Dendritic cell treated with granulocyte-macrophage colony-stimulating factor and Interleukin-4, amounts not matched to agents 40 ng/mL and 50 ng/mL, for 4 days (primary cell): ENCODE measurements around the gene MAST4.
"Not testable (repeated sequence)": the region's sequence is repeated elsewhere in the genome, so short reads cannot be mapped to it uniquely, and the experiment has no call there.

Source experiments
- H3K27ac Mint-ChIP-seq: one replicate; pipeline ENCODE4 v1.8.0; 2022; ENCODE audit warnings: mild to moderate bottlenecking, mixed read lengths
- H3K27me3 Mint-ChIP-seq: one replicate; pipeline ENCODE4 v1.8.0; 2022; ENCODE audit warnings: mild to moderate bottlenecking, mixed read lengths
- H3K36me3 Mint-ChIP-seq: one replicate; pipeline ENCODE4 v1.8.0; 2022; ENCODE audit warnings: low read depth, mixed read lengths
- H3K4me1 Mint-ChIP-seq: one replicate; pipeline ENCODE4 v1.8.0; 2022; ENCODE audit warnings: low read depth, mixed read lengths
- H3K4me3 Mint-ChIP-seq: one replicate; pipeline ENCODE4 v1.8.0; 2022; ENCODE audit warnings: mild to moderate bottlenecking, moderate library complexity, mixed read lengths
- H3K9me3 Mint-ChIP-seq: one replicate; pipeline ENCODE4 v1.8.0; 2022; ENCODE audit warnings: mixed read lengths
- intact Hi-C: fragments of 100-400 bp; cut with micrococcal nuclease; formaldehyde crosslinking; loops from one replicate; pipeline ENCODE4 v1.15.0; 2022

MAST4 gene

GRCh38 chr5:67173351-67173750 is 577.2 kb downstream of the MAST4 start:
- peaks cover 25% of the 10 kb centered on the region for H3K4me1 Mint-ChIP-seq
- H3K36me3 Mint-ChIP-seq = peaks cover 31% of the 10 kb centered on the region
- peaks cover 21% of the 10 kb centered on the region for H3K9me3 Mint-ChIP-seq
- H3K27me3 Mint-ChIP-seq, H3K4me3 Mint-ChIP-seq, H3K27ac Mint-ChIP-seq, intact Hi-C loops: not testable (repeated sequence)

GRCh38 chr5:67173959-67174358 is 577.8 kb downstream of the MAST4 start:
- H3K27ac Mint-ChIP-seq = no peak overlapping the region
- H3K4me3 Mint-ChIP-seq = no peak overlapping the region
- H3K4me1 Mint-ChIP-seq = peaks cover 30% of the 10 kb centered on the region
- H3K9me3 Mint-ChIP-seq = peaks cover 27% of the 10 kb centered on the region
- intact Hi-C loops = no loop called here
- no peaks in the 10 kb centered on the region for H3K27me3 Mint-ChIP-seq
- H3K36me3 Mint-ChIP-seq = peaks cover 37% of the 10 kb centered on the region

DNA sequence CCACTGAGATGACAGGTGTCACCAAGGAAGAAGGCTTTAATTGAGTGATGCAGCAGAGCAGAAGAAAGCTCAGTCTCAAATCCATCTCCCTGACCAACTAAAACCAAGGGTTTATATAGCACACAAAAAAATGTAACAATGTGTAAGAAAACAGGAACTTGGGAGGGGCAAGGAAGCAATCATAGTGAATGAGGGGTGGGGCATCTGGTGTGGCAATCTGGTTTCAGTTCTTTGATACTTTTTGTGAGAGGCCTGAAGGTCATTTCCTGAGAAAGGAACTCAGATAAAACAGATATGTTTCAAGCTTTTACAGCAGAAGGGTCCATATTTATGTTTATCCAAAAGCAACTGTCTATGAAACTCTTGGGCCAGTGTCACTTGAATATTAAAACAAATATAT is 580.7 kb downstream of the MAST4 start:
- H3K4me3 Mint-ChIP-seq = no peak overlapping the region
- H3K4me1 Mint-ChIP-seq = peaks cover 57% of the 10 kb centered on the region
- no peaks in the 10 kb centered on the region for H3K27me3 Mint-ChIP-seq
- intact Hi-C loops = no loop called here
- H3K9me3 Mint-ChIP-seq = peaks cover 28% of the 10 kb centered on the region
- peak overlapping the region; percentile 65 for H3K27ac Mint-ChIP-seq
- H3K36me3 Mint-ChIP-seq = peaks cover 66% of the 10 kb centered on the region

DNA sequence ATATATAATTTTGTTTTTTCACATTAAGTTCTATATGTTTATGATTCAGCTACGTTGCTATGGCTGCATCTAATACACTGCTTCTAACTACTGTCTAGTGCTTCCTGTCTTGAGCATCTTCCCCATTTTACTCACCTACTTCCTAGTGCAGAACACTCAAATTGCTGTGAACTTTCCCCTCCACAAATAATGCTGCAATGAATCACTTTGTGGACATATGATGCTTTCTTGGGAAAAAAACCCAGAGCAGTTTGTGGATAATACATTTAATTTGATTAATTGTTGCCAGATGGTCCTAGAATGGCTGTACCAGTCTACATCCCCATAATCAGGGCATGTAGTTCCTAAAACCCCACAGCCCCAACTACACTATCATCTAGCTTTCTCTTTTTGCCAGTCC is 581.9 kb downstream of the MAST4 start:
- peaks cover 75% of the 10 kb centered on the region for H3K36me3 Mint-ChIP-seq
- H3K4me1 Mint-ChIP-seq = peaks cover 69% of the 10 kb centered on the region
- H3K27ac Mint-ChIP-seq = peak overlapping the region; percentile 27
- H3K9me3 Mint-ChIP-seq = peaks cover 28% of the 10 kb centered on the region
- intact Hi-C loops = no loop called here
- H3K27me3 Mint-ChIP-seq = no peaks in the 10 kb centered on the region
- H3K4me3 Mint-ChIP-seq = no peak overlapping the region

DNA sequence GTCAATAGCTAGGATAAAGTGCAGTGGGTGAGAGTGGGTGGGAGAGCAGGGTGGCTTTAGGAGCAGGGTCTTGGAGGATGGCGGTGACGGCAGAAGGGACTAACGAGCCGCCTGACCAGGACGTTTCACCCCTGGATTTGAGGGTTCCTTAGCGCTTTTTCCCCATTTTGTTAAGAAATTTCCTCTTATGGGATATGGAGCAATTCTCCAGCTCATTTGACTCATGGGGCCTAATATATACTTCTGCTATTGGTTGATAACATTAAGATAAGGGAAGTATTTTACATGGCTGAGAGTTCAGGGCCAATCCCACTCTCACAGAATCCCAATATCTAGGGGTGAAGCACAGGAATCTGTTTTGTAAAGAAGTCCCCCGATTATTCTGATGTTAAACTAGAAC is 582.8 kb downstream of the MAST4 start:
- no peaks in the 10 kb centered on the region for H3K27me3 Mint-ChIP-seq
- H3K9me3 Mint-ChIP-seq = peaks cover 28% of the 10 kb centered on the region
- H3K27ac Mint-ChIP-seq = peak overlapping the region; percentile 27
- peaks cover 78% of the 10 kb centered on the region for H3K4me1 Mint-ChIP-seq
- peaks cover 84% of the 10 kb centered on the region for H3K36me3 Mint-ChIP-seq
- H3K4me3 Mint-ChIP-seq = no peak overlapping the region
- intact Hi-C loops = no loop called here

DNA sequence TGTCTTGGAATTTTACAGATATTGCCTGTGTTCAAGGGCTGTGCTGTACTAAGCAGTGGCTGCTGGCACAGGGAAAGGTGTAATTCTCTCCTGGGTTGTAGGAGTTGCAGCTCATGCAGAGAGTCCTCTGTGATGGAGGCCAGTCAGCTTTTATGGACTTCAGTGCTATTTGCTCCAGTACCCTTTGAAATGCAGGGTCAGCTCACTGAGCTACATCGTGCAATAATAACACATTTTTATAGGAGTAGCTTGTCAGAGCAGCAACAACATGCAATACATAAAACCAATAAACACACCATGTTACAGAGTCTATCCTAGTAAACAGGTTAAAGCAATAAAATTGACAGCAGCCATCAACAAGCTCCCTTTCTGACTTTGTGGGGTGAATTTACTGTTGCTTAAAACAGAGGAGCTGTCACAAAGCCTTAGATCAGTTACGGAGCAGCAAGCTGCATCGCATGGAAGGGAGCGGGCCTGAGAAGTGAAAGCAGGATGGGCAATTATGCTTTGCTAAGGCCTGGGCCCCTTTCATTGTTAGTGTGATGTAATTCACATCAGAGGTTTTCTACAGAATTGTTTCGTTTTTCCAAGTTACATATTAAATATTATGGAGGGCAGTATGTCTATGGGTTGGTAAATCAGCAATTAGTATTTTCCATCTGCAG is 583.6 kb downstream of the MAST4 start:
- no peaks in the 10 kb centered on the region for H3K27me3 Mint-ChIP-seq
- H3K4me1 Mint-ChIP-seq = peaks cover 79% of the 10 kb centered on the region
- no peak overlapping the region for H3K4me3 Mint-ChIP-seq
- H3K36me3 Mint-ChIP-seq = peaks cover 93% of the 10 kb centered on the region
- intact Hi-C loops = no loop called here
- peaks cover 28% of the 10 kb centered on the region for H3K9me3 Mint-ChIP-seq
- H3K27ac Mint-ChIP-seq = peak overlapping the region; percentile 95

- peaks cover 74% of the 10 kb centered on the region for H3K4me1 Mint-ChIP-seq
- peaks cover 94% of the 10 kb centered on the region for H3K36me3 Mint-ChIP-seq
These were observed 585.5 kb downstream of the MAST4 start for GRCh38 chr5:67181648-67182221.

DNA sequence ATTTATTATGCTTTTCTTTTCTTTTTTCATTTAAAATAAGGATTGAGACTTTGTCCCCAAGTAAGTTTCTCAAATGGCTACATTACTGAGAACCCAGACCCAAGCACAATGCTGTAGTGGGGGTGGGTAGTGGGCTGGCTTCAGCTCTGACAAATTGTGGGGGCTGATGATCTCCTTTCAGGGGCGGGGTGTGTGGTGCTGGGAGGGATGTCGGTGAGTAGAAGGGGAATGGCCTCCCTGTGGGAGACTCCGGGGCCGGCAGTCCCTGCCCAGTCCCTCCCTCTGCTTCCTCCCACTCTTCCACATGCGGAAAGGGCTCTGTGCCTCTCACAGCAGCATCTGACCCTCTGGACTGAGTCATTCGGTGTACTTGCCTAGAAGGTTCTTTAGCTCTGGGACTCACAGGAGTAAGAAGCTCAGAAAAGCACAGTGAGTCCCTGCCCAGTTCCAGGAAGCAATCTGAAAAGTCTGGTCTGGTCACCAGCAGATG is 586.2 kb downstream of the MAST4 start:
- intact Hi-C loops = loop anchor here (2.0 kb wide), 1 partner anchor 16 kb away; no protein-coding TSS in a partner anchor
- H3K27me3 Mint-ChIP-seq = no peaks in the 10 kb centered on the region
- peaks cover 17% of the 10 kb centered on the region for H3K9me3 Mint-ChIP-seq
- H3K4me1 Mint-ChIP-seq = peaks cover 78% of the 10 kb centered on the region
- H3K4me3 Mint-ChIP-seq = peak overlapping the region; percentile 53
- peak overlapping the region; percentile 95 for H3K27ac Mint-ChIP-seq
- H3K36me3 Mint-ChIP-seq = peaks cover 94% of the 10 kb centered on the region

More at GRCh38 chr5:67181648-67182221, 585.5 kb downstream of the MAST4 start:
- H3K27me3 Mint-ChIP-seq = no peaks in the 10 kb centered on the region
- peak overlapping the region; percentile 53 for H3K4me3 Mint-ChIP-seq
- H3K9me3 Mint-ChIP-seq = peaks cover 23% of the 10 kb centered on the region
- H3K27ac Mint-ChIP-seq = peak overlapping the region; percentile 95
- intact Hi-C loops = loop anchor here (2.0 kb wide), 1 partner anchor 15 kb away; no protein-coding TSS in a partner anchor

GRCh38 chr5:67183859-67184258 is 587.7 kb downstream of the MAST4 start:
- H3K9me3 Mint-ChIP-seq = peaks cover 2% of the 10 kb centered on the region
- H3K27me3 Mint-ChIP-seq = no peaks in the 10 kb centered on the region
- peak overlapping the region; percentile 95 for H3K27ac Mint-ChIP-seq
- intact Hi-C loops = loop anchor here (2.0 kb wide), 1 partner anchor 17 kb away; no protein-coding TSS in a partner anchor
- H3K4me3 Mint-ChIP-seq = no peak overlapping the region
- H3K36me3 Mint-ChIP-seq = peaks cover 94% of the 10 kb centered on the region
- peaks cover 84% of the 10 kb centered on the region for H3K4me1 Mint-ChIP-seq

DNA sequence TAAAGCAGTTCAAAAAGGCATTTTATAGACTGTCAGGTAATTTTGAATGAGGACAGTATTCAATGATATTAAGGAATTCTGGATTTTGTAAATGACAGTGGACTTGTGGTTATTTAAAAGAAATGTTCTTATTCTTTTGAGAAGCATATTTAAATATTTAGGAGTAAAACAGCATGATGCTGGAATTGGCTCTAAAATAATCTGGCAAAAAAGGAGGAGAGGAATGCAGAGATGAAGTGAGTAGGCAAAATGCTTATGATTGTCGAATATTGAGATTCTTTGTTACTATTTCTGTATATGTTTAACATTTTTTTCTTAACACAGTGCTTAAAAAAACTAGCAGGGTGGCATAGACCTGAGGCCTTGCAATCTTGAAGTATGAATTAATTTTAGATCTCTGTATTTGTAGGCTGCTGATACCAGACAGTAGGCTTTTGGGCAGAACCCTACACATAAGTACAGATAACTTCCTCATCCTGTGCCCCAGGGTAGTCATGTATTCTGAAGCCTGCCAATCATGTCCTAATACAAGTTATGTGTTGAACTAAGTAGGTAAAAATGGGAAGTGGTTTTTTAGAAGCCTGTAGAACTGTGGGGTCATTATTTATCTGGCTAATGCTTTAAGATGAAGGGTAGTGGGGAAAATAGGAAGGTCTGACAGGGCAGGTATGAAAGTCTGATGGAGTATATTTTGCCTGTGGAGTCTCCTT is 591.0 kb downstream of the MAST4 start:
- Mint-ChIP-seq H3K4me3 (peak overlapping the region; percentile 18), H3K36me3 (peaks cover 96% of the 10 kb centered on the region)

GRCh38 chr5:67188274-67189078 is 592.3 kb downstream of the MAST4 start:
- H3K9me3 Mint-ChIP-seq = peaks cover 17% of the 10 kb centered on the region
- intact Hi-C loops = no loop called here
- peak overlapping the region; percentile 88 for H3K27ac Mint-ChIP-seq
- peaks cover 92% of the 10 kb centered on the region for H3K36me3 Mint-ChIP-seq
- H3K4me3 Mint-ChIP-seq = peak overlapping the region; percentile 20
- H3K4me1 Mint-ChIP-seq = peaks cover 86% of the 10 kb centered on the region
- no peaks in the 10 kb centered on the region for H3K27me3 Mint-ChIP-seq

More for the DNA sequence above, 591.0 kb downstream of the MAST4 start:
- intact Hi-C loops = no loop called here
- Mint-ChIP-seq H3K4me1 (peaks cover 86% of the 10 kb centered on the region), H3K27ac (peak overlapping the region; percentile 88), H3K9me3 (peaks cover 11% of the 10 kb centered on the region), H3K27me3 (no peaks in the 10 kb centered on the region)

- Mint-ChIP-seq H3K27ac (peak overlapping the region; percentile 88), H3K9me3 (peaks cover 17% of the 10 kb centered on the region), H3K27me3 (no peaks in the 10 kb centered on the region), H3K4me3 (peak overlapping the region; percentile 20), H3K36me3 (peaks cover 87% of the 10 kb centered on the region), H3K4me1 (peaks cover 86% of the 10 kb centered on the region)
- intact Hi-C loops = no loop called here
These were observed 592.8 kb downstream of the MAST4 start for GRCh38 chr5:67189079-67189354.

DNA sequence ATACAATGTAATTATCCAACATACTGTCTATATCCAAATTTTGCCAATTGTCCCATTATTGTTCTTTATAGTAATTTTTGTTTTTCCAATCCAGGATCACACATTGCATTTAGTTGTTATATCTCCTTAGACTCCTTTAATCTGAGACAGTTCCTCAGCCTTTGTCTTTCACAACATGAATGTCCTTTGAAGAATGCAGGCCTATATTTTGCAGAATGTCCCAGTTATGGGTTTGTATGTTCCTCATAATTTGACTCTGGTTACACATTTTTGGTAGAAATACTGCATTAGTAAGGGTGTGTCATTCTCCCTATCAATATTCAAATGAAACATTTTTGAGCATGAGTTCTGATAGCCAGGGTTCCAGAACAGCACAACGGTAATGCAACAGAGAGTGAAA is 593.7 kb downstream of the MAST4 start:
- intact Hi-C loops = no loop called here
- Mint-ChIP-seq H3K9me3 (peaks cover 17% of the 10 kb centered on the region), H3K4me1 (peaks cover 93% of the 10 kb centered on the region), H3K4me3 (no peak overlapping the region), H3K27ac (peak overlapping the region; percentile 88), H3K27me3 (no peaks in the 10 kb centered on the region), H3K36me3 (peaks cover 87% of the 10 kb centered on the region)
